ENCODE results near the gene SRRM2.

The SRRM2 gene

DNA sequence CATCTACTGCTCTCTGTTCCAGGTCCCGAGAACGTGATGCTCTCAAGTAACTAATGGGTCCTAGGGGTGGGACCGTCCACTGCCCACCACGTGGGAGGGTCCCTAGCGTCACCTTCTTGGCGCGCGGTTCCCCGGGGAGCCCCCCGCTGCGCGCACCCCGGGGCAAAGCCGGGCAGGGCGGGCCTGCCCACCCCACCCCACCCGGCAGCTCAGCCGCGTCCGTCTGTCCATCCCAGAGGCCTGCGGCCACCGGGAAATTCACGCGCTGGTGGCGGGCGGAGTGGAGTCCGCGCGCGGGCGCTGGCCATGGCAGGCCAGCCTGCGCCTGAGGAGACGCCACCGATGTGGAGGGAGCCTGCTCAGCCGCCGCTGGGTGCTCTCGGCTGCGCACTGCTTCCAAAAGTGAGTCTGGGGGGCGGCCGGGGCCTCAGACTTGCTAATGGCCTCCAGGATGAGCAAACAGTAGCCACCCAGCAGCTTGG, 46.3 kb downstream of the SRRM2 start:
- no peak for DNase-seq (ENCODE audit: low spot score)

- DNase-seq (ENCODE audit: low spot score), result no peak
These were observed 46.9 kb downstream of the SRRM2 start for GRCh38 chr16:2799205-2799858.

- DNase-seq (ENCODE audit: low spot score), result no peak
These were observed 47.4 kb downstream of the SRRM2 start for GRCh38 chr16:2799859-2800226.

- no peak for DNase-seq (ENCODE audit: low spot score)
These were observed 51.2 kb downstream of the SRRM2 start for GRCh38 chr16:2803545-2804195.

DNA sequence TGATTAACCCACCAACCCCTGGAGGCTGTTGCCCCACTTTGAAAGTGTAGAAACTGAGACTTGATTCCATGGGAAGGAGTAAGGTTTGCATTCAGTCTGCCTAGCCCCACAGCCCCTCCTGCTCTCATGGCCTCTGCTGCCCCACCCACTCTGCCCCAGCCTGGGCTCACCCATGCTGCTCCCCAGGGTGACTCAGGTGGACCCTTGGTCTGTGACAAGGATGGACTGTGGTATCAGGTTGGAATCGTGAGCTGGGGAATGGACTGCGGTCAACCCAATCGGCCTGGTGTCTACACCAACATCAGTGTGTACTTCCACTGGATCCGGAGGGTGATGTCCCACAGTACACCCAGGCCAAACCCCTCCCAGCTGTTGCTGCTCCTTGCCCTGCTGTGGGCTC, 52.3 kb downstream of the SRRM2 start:
- no peak for DNase-seq (ENCODE audit: low spot score)

GRCh38 chr16:2806286-2806685, 53.8 kb downstream of the SRRM2 start:
- DNase-seq (ENCODE audit: low spot score), result no peak

- DNase-seq (ENCODE audit: low spot score), result no peak
These were observed 55.7 kb downstream of the SRRM2 start for GRCh38 chr16:2808181-2808580.

- DNase-seq (ENCODE audit: low spot score), result no peak
These were observed 56.8 kb downstream of the SRRM2 start for GRCh38 chr16:2809149-2809760.

DNA sequence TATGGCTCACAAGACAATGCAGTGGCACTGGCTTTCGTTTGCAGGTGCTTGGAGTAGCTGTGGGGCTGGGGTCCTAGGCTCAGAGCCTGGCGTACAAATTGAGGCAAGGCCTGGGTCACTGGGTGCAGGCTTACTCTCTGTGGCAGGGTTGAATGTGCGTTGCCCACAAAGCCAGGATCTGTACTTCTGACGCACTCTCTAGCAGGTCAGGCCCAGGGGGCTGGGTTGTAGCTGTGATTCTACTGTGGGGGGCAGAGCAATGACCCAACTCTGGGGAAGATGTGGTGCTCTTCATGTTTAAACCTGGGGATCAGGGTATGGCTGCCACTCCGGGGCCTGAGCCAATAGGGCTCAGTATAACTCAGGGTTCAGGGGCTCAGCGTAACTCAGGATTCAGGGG, 58.2 kb downstream of the SRRM2 start:
- no peak for DNase-seq (ENCODE audit: low spot score)

- DNase-seq (ENCODE audit: low spot score), result no peak
These were observed 59.4 kb downstream of the SRRM2 start for GRCh38 chr16:2811703-2812471.

GRCh38 chr16:2813771-2814221, 61.4 kb downstream of the SRRM2 start:
- no peak for DNase-seq (ENCODE audit: low spot score)

GRCh38 chr16:2814551-2815298, 62.3 kb downstream of the SRRM2 start:
- no peak for DNase-seq (ENCODE audit: low spot score)

DNA sequence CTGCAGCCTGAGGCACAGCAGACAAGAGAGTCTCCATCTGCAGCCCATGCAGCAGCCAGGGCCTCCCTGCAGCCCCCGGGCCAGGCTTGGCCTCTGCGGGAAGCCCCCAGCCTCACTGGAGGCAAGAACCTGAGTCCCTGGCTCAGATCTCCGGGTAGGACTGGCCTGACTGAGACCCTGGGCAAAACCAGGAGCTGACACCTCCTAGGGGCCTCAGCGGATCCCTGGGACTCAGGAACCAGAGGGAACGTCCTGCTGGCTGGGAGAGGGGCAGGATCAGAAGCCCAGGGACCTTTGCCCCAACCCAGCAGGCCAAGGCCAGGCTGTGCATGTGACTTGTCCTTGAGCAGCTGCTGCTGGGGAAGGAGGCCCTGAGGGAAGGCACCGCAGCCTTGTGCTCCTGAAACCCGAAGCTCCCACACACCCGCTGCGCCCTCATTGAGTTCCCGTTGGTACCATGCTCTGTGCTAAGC, 62.9 kb downstream of the SRRM2 start:
- no peak for DNase-seq (ENCODE audit: low spot score)

- DNase-seq (ENCODE audit: low spot score), result no peak
These were observed 64.4 kb downstream of the SRRM2 start, which contains the start of gene PRSS21 for GRCh38 chr16:2816751-2817339. Gene PRSS21, plus strand, starts transcription at chr16:2817237. Its CDS starts 32 bp downstream, at chr16:2817269.

DNA sequence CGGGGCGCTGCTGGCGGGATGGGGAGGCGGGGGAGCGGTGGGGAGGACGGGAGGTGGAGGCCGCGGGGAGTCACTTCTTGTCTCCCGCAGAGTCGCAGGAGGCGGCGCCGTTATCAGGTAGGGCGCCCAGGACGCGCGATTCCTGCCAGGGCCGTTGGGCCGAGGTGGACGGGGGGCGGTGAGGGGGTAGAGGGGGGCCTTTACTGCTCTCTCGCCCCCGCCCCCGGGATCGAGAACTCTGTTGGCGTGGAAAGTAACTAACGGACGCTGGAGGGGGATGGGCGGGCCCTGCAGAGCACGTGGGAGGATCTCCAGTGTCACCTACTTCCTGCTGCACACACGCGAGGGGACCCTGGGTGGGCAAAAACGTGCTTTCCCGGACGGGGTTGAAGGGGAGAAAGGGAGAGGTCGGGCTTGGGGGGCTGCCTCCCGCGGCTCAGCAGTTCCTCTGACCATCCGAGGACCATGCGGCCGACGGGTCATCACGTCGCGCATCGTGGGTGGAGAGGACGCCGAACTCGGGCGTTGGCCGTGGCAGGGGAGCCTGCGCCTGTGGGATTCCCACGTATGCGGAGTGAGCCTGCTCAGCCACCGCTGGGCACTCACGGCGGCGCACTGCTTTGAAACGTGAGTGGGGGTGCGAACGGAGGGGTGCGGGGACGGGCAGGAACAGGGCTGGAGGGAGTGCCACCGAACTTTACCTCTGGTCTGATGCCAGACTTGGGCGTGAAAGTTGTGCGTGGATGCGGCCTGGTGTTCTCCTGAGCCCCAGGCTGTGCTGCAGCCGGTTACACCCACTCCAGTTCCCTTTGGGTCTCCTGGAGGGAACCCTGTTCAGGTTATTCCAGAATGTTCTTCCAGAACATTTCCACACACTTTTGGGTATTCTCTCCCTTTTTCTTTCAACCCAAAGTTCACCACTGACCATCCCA, 65.2 kb downstream of the SRRM2 start:
- DNase-seq (ENCODE audit: low spot score), result no peak

- DNase-seq (ENCODE audit: low spot score), result no peak
These were observed 65.9 kb downstream of the SRRM2 start for GRCh38 chr16:2818272-2818876.

GRCh38 chr16:2819179-2819938, 66.9 kb downstream of the SRRM2 start:
- no peak for DNase-seq (ENCODE audit: low spot score)

GRCh38 chr16:2819939-2820835, 67.7 kb downstream of the SRRM2 start:
- DNase-seq (ENCODE audit: low spot score), result no peak

All from hematopoietic multipotent progenitor cell treated with erythropoietin and hydrocortisone succinate and interleukin-3 and kit ligand, for 17 days (in vitro differentiated cells).